GM23338 (cell line): ENCODE data around the gene OBSCN. TPM values are rescaled to one million over a fixed set of nuclear protein-coding genes. Genes with fewer than 3 reads are reported as not detected.

Source experiments
- ATAC-seq: fragments of 200-7000 bp; cut with Tn5 transposase; 3 replicates; pipeline ENCODE4 v1.9.1; 2020
- DNase-seq: peaks from one replicate; pipeline ENCODE4 v3.0.0-alpha.2; 2015; ENCODE audit warnings: low spot score
- H2AFZ ChIP-seq: fragments of 200-600 bp; sonication (generic); 2 replicates; pipeline ENCODE4 v1.8.0; 2016; ENCODE audit warnings: antibody characterized with exemption, mild to moderate bottlenecking, moderate library complexity
- H3F3A ChIP-seq: fragments of 200-600 bp; sonication (generic); replicated peaks from 2 replicates; pipeline ENCODE4 v1.8.0; 2017; ENCODE audit warnings: antibody characterized with exemption, mixed run types, low read depth
- H3K27ac ChIP-seq: fragments of 200-600 bp; sonication (generic); 2 replicates; pipeline ENCODE4 v1.6.1; 2016; ENCODE audit warnings: low read depth
- H3K27me3 ChIP-seq: fragments of 200-600 bp; sonication (generic); 2 replicates; pipeline ENCODE4 v1.8.0; 2016; ENCODE audit warnings: mild to moderate bottlenecking, mixed run types, moderate library complexity; ENCODE audit not compliant: insufficient read depth
- H3K36me3 ChIP-seq: fragments of 200-600 bp; sonication (generic); 2 replicates; pipeline ENCODE4 v1.8.0; 2016; ENCODE audit warnings: mild to moderate bottlenecking; ENCODE audit not compliant: insufficient read depth
- H3K4me1 ChIP-seq: fragments of 200-600 bp; sonication (generic); 2 replicates; pipeline ENCODE4 v1.8.0; 2016; ENCODE audit warnings: mild to moderate bottlenecking, moderate library complexity; ENCODE audit not compliant: insufficient read depth
- H3K4me2 ChIP-seq: fragments of 200-600 bp; sonication (generic); 2 replicates; pipeline ENCODE4 v1.7.1; 2017; ENCODE audit warnings: mixed run types
- H3K4me3 ChIP-seq: fragments of 200-600 bp; sonication (generic); 2 replicates; pipeline ENCODE4 v1.6.1; 2016; ENCODE audit warnings: mixed run types
- H3K79me2 ChIP-seq: fragments of 200-600 bp; sonication (generic); replicated peaks from 2 replicates; pipeline ENCODE4 v1.8.0; 2017; ENCODE audit warnings: mild to moderate bottlenecking; ENCODE audit not compliant: insufficient read depth
- H3K9me2 ChIP-seq: fragments of 200-600 bp; sonication (generic); 2 replicates; pipeline ENCODE4 v1.8.0; 2017; ENCODE audit not compliant: insufficient read depth
- H4K20me1 ChIP-seq: fragments of 200-600 bp; sonication (generic); replicated peaks from 2 replicates; pipeline ENCODE4 v1.8.0; 2017; ENCODE audit warnings: mild to moderate bottlenecking; ENCODE audit not compliant: insufficient read depth
- H3K27ac Mint-ChIP-seq: 2 replicates; pipeline ENCODE4 v1.8.0; 2020; ENCODE audit warnings: inconsistent platforms, mild to moderate bottlenecking, moderate library complexity, mixed read lengths
- H3K27me3 Mint-ChIP-seq: 3 replicates; pipeline ENCODE4 v1.8.0; 2022; ENCODE audit warnings: low read depth, mild to moderate bottlenecking, moderate library complexity, mixed read lengths, inconsistent platforms; ENCODE audit not compliant: insufficient read depth, poor library complexity
- H3K36me3 Mint-ChIP-seq: 3 replicates; pipeline ENCODE4 v1.8.0; 2021; ENCODE audit warnings: low read depth, mild to moderate bottlenecking, inconsistent platforms, moderate library complexity, mixed read lengths
- H3K4me1 Mint-ChIP-seq: 3 replicates; pipeline ENCODE4 v1.8.0; 2020; ENCODE audit warnings: mild to moderate bottlenecking, inconsistent platforms, mixed read lengths
- H3K4me3 Mint-ChIP-seq: 3 replicates; pipeline ENCODE4 v1.8.0; 2021; ENCODE audit warnings: moderate library complexity, mild to moderate bottlenecking, inconsistent platforms, mixed read lengths
- H3K9me3 Mint-ChIP-seq: 3 replicates; pipeline ENCODE4 v1.8.0; 2020; ENCODE audit warnings: moderate library complexity, mild to moderate bottlenecking, inconsistent platforms, mixed read lengths
- CREB1 ChIP-seq: fragments of 250-450 bp; sonication (Bioruptor Pico); IDR thresholded peaks from 2 replicates; pipeline ENCODE4 v1.5.0; 2020; ENCODE audit warnings: low read depth, mild to moderate bottlenecking, moderate library complexity
- EZH2 ChIP-seq: fragments of 200-600 bp; sonication (generic); IDR thresholded peaks from one replicate; pipeline ENCODE4 v1.8.0; 2017; ENCODE audit warnings: antibody characterized with exemption, mild to moderate bottlenecking, low read depth; ENCODE audit not compliant: unreplicated experiment
- EZH2phosphoT487 ChIP-seq: fragments of 200-600 bp; sonication (generic); IDR thresholded peaks from one replicate; pipeline ENCODE4 v1.8.1; 2018; ENCODE audit warnings: antibody characterized with exemption; ENCODE audit not compliant: unreplicated experiment
- JUNB ChIP-seq: IDR thresholded peaks from one replicate; pipeline ENCODE4 v1.6.1; 2016; ENCODE audit warnings: antibody characterized with exemption; ENCODE audit not compliant: unreplicated experiment
- NANOG ChIP-seq: IDR thresholded peaks from 2 replicates; pipeline ENCODE4 v1.6.1; 2016; ENCODE audit warnings: antibody characterized with exemption, borderline replicate concordance
- POLR2AphosphoS5 ChIP-seq: IDR thresholded peaks from 2 replicates; pipeline ENCODE4 v1.6.1; 2016; ENCODE audit warnings: antibody characterized with exemption, low read depth
- STAT1 ChIP-seq: IDR thresholded peaks from one replicate; pipeline ENCODE4 v1.6.1; 2016; ENCODE audit warnings: antibody characterized with exemption; ENCODE audit not compliant: unreplicated experiment
- ZNF114 ChIP-seq: fragments of 250-450 bp; sonication (Bioruptor Pico); IDR thresholded peaks from 2 replicates; pipeline ENCODE4 v1.5.0; 2020; ENCODE audit warnings: mild to moderate bottlenecking, moderate library complexity
- ZNF331 ChIP-seq: fragments of 250-450 bp; sonication (Bioruptor Pico); IDR thresholded peaks from 2 replicates; pipeline ENCODE4 v1.5.0; 2020; ENCODE audit warnings: low read depth, mild to moderate bottlenecking, moderate library complexity
- polyA plus RNA-seq: library from polyadenylated mRNA; unstranded; fragments of >200 nt; fragmentation: Nextera tagmentation; extraction: Ambion mirVana; gene quantifications from 2 replicates; pipeline ENCODE4 v1.2.1, GENCODE V29; 2016
- total RNA-seq: library from RNA; depleted of rRNA; stranded (reverse); fragments of >200 nt; shearing (Covaris generic); gene quantifications from 2 replicates; pipeline ENCODE4 v1.2.3, GENCODE V29; 2014
- TF ChIP-seq, protein P1 (sequence below): IDR thresholded peaks from one replicate; pipeline ENCODE4 v1.6.1; 2018; ENCODE audit warnings: antibody characterized with exemption; ENCODE audit not compliant: unreplicated experiment
- TF ChIP-seq, protein P2 (sequence below): fragments of 250-450 bp; sonication (Bioruptor Pico); IDR thresholded peaks from 2 replicates; pipeline ENCODE4 v1.5.0; 2020; ENCODE audit warnings: mild to moderate bottlenecking, moderate library complexity
- TF ChIP-seq, protein P3 (sequence below): IDR thresholded peaks from 2 replicates; pipeline ENCODE4 v1.6.1; 2016; ENCODE audit warnings: antibody characterized with exemption
- TF ChIP-seq, protein P4 (sequence below), 2 experiments: fragments of 200-600 bp in 1 of 2; sonication (generic) in 1 of 2; conservative IDR thresholded peaks; 2 replicates each; pipeline versions ENCODE4 v1.5.1 to v1.6.1; 2016 to 2017; ENCODE audit warnings: antibody characterized with exemption in 2 of 2, low read depth in 2 of 2, mild to moderate bottlenecking in 2 of 2, moderate library complexity in 1 of 2

OBSCN gene
- total and polyA plus RNA-seq, 2 experiments from 2014 or later = 8.4 to 38.5 TPM

DNA sequence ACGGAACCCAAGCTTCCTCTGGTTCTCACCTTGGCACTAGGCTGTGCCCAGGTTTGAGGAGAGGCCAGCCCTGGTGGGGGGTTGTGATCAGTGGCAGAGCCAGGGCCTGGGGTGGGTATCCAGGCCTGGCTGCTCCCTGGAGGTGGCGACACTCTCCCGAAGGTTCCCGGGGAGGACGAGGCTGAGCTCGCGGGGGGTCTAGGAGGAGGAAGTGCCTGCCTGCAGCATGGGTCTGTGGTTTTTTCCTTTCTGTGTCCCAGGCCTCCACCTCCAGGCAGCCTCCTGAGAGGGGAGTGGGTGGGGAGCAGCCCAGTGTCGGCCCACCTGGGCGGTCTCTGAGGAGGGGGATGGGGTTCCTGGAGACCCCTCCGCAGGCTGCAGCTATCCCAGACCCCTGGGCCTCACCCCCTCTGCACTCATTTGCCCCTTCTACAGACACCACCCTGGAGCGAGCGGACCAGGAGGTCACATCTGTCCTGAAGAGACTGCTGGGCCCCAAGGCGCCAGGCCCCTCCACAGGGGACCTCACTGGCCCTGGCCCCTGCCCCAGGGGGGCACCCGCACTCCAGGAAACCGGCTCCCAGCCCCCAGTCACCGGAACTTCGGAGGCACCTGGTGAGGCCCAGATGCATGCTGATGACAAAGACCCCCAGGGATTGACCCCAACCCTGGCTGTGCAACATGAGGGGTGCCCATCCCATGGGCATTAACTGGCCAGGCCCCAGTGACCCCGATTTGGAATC is 154.5 kb downstream of the OBSCN start:
- Mint-ChIP-seq H3K4me3 (no peak overlapping the region), H3K36me3 (no peaks in the 10 kb centered on the region), H3K9me3 (no peaks in the 10 kb centered on the region), H3K27me3 (peaks cover 4% of the 10 kb centered on the region), H3K4me1 (no peaks in the 10 kb centered on the region), H3K27ac (no peak overlapping the region)
- Histone ChIP-seq H3K27ac (no peak overlapping the region), H4K20me1 (no peaks in the 10 kb centered on the region), H3K27me3 (no peaks in the 10 kb centered on the region), H2AFZ (no peak overlapping the region), H3F3A (no peaks in the 10 kb centered on the region), H3K9me2 (no peaks in the 10 kb centered on the region), H3K79me2 (no peaks in the 10 kb centered on the region), H3K4me3 (no peak overlapping the region), H3K36me3 (no peaks in the 10 kb centered on the region), H3K4me2 (no peak overlapping the region), H3K4me1 (no peaks in the 10 kb centered on the region)
- DNase-seq (no peak), ATAC-seq (no peak)
- TF ChIP-seq ZNF114 (CRISPR knock-in tag) (no peak), JUNB (no peak), STAT1 (no peak), ZNF331 (no peak), NANOG (no peak), EZH2phosphoT487 (no peak), EZH2 (no peak), CREB1 (CRISPR knock-in tag) (no peak), POLR2AphosphoS5 (no peak)
- TF ChIP-seq, protein P1, sequence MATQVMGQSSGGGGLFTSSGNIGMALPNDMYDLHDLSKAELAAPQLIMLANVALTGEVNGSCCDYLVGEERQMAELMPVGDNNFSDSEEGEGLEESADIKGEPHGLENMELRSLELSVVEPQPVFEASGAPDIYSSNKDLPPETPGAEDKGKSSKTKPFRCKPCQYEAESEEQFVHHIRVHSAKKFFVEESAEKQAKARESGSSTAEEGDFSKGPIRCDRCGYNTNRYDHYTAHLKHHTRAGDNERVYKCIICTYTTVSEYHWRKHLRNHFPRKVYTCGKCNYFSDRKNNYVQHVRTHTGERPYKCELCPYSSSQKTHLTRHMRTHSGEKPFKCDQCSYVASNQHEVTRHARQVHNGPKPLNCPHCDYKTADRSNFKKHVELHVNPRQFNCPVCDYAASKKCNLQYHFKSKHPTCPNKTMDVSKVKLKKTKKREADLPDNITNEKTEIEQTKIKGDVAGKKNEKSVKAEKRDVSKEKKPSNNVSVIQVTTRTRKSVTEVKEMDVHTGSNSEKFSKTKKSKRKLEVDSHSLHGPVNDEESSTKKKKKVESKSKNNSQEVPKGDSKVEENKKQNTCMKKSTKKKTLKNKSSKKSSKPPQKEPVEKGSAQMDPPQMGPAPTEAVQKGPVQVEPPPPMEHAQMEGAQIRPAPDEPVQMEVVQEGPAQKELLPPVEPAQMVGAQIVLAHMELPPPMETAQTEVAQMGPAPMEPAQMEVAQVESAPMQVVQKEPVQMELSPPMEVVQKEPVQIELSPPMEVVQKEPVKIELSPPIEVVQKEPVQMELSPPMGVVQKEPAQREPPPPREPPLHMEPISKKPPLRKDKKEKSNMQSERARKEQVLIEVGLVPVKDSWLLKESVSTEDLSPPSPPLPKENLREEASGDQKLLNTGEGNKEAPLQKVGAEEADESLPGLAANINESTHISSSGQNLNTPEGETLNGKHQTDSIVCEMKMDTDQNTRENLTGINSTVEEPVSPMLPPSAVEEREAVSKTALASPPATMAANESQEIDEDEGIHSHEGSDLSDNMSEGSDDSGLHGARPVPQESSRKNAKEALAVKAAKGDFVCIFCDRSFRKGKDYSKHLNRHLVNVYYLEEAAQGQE = no peak
- TF ChIP-seq, protein P2, sequence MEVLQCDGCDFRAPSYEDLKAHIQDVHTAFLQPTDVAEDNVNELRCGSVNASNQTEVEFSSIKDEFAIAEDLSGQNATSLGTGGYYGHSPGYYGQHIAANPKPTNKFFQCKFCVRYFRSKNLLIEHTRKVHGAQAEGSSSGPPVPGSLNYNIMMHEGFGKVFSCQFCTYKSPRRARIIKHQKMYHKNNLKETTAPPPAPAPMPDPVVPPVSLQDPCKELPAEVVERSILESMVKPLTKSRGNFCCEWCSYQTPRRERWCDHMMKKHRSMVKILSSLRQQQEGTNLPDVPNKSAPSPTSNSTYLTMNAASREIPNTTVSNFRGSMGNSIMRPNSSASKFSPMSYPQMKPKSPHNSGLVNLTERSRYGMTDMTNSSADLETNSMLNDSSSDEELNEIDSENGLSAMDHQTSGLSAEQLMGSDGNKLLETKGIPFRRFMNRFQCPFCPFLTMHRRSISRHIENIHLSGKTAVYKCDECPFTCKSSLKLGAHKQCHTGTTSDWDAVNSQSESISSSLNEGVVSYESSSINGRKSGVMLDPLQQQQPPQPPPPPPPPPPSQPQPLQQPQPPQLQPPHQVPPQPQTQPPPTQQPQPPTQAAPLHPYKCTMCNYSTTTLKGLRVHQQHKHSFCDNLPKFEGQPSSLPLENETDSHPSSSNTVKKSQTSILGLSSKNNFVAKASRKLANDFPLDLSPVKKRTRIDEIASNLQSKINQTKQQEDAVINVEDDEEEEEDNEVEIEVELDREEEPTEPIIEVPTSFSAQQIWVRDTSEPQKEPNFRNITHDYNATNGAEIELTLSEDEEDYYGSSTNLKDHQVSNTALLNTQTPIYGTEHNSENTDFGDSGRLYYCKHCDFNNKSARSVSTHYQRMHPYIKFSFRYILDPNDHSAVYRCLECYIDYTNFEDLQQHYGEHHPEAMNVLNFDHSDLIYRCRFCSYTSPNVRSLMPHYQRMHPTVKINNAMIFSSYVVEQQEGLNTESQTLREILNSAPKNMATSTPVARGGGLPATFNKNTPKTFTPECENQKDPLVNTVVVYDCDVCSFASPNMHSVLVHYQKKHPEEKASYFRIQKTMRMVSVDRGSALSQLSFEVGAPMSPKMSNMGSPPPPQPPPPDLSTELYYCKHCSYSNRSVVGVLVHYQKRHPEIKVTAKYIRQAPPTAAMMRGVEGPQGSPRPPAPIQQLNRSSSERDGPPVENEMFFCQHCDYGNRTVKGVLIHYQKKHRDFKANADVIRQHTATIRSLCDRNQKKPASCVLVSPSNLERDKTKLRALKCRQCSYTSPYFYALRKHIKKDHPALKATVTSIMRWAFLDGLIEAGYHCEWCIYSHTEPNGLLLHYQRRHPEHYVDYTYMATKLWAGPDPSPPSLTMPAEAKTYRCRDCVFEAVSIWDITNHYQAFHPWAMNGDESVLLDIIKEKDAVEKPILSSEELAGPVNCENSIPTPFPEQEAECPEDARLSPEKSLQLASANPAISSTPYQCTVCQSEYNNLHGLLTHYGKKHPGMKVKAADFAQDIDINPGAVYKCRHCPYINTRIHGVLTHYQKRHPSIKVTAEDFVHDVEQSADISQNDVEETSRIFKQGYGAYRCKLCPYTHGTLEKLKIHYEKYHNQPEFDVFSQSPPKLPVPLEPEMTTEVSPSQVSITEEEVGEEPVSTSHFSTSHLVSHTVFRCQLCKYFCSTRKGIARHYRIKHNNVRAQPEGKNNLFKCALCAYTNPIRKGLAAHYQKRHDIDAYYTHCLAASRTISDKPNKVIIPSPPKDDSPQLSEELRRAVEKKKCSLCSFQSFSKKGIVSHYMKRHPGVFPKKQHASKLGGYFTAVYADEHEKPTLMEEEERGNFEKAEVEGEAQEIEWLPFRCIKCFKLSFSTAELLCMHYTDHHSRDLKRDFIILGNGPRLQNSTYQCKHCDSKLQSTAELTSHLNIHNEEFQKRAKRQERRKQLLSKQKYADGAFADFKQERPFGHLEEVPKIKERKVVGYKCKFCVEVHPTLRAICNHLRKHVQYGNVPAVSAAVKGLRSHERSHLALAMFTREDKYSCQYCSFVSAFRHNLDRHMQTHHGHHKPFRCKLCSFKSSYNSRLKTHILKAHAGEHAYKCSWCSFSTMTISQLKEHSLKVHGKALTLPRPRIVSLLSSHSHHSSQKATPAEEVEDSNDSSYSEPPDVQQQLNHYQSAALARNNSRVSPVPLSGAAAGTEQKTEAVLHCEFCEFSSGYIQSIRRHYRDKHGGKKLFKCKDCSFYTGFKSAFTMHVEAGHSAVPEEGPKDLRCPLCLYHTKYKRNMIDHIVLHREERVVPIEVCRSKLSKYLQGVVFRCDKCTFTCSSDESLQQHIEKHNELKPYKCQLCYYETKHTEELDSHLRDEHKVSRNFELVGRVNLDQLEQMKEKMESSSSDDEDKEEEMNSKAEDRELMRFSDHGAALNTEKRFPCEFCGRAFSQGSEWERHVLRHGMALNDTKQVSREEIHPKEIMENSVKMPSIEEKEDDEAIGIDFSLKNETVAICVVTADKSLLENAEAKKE (CRISPR knock-in tag) = no peak
- TF ChIP-seq, protein P3, sequence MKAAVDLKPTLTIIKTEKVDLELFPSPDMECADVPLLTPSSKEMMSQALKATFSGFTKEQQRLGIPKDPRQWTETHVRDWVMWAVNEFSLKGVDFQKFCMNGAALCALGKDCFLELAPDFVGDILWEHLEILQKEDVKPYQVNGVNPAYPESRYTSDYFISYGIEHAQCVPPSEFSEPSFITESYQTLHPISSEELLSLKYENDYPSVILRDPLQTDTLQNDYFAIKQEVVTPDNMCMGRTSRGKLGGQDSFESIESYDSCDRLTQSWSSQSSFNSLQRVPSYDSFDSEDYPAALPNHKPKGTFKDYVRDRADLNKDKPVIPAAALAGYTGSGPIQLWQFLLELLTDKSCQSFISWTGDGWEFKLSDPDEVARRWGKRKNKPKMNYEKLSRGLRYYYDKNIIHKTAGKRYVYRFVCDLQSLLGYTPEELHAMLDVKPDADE = no peak
- TF ChIP-seq, protein P4, sequence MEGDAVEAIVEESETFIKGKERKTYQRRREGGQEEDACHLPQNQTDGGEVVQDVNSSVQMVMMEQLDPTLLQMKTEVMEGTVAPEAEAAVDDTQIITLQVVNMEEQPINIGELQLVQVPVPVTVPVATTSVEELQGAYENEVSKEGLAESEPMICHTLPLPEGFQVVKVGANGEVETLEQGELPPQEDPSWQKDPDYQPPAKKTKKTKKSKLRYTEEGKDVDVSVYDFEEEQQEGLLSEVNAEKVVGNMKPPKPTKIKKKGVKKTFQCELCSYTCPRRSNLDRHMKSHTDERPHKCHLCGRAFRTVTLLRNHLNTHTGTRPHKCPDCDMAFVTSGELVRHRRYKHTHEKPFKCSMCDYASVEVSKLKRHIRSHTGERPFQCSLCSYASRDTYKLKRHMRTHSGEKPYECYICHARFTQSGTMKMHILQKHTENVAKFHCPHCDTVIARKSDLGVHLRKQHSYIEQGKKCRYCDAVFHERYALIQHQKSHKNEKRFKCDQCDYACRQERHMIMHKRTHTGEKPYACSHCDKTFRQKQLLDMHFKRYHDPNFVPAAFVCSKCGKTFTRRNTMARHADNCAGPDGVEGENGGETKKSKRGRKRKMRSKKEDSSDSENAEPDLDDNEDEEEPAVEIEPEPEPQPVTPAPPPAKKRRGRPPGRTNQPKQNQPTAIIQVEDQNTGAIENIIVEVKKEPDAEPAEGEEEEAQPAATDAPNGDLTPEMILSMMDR (conservative IDR thresholded peaks at IDR 0.05; ENCODE audit: low read depth in 2 of 2) = no peak
